GM18861 (cell line): ENCODE data around the gene LPCAT4.
"Not testable (repeated sequence)": the region's sequence is repeated elsewhere in the genome, so short reads cannot be mapped to it uniquely, and the experiment has no call there.

Source experiments
- ATAC-seq: cut with Tn5 transposase; IDR thresholded peaks from one replicate; pipeline ENCODE4 v1.9.1; 2021; ENCODE audit not compliant: unreplicated experiment

The LPCAT4 gene

DNA sequence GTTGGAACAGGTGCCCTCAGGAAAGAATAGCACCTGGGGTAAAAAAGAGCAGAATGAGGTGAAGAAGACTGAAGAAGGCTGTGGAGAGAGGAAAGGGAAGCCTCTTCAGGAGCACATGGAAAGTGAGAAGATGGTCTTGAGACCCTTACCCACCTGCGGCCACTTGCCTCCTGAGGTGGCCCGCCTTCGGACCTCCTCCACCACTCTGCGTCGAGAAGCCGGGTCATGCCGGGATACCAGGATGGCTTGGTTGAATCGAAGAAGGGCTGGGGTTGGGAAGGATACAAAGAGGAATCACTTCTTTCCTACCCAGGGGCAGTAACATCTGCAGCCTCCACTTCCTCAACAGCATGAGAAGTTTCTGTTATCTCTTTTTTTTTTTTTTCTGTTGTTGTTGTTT, 3.0 kb downstream of the LPCAT4 start:
- no peak for ATAC-seq

DNA sequence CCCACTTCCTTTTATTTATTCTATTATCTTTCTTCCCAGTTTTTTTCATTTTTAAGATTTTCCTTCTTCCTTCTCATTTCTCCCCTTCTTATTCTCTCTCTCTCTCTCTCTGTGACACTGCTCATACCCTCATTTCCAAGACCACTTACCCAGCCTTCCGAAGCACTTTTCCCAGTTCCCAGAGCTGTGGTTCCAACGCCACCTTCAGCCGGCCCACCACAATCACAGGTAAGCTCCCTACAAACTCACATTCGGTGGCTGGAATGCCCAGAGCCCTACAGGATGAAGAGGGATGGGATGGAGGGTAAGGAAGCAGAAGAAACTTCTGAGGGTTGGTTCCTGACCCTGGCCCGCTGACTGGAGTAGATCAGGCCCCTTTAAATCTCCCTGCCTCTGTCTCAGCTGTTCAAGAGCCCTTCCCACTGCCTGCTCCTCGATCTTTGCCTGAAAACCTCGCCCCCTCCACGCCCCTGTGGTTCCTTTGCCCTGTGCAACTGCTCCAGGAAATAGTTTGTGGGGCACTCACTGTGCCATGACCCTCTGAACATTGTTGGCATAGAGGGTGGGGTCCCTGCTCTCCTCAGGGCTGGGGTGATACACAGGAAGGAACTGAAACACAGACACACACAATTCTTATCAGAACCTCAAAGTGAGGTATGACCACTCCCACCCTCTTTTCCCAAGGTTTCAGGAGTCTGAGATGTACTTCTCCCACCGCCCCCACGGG, 4.8 kb downstream of the LPCAT4 start:
- no peak for ATAC-seq

DNA sequence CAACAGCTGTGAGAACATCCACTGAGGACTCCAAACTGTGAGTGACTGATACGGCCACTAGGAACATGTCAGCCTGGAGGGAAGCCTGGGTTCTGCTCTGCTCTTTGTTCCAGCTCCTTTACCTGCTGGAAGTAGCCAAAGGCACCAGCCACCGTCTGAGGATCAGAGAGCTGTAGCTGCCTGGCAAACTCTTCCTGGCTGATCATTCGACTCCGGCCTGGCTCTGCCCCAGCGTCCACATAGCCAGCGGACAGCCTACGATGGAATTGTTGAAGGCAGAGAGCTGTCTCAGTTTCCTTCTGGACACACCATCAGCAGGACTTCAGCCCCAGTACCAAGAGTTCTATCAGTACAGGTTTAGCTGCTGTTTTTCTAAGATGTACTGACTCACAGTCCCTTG, 5.7 kb downstream of the LPCAT4 start:
- ATAC-seq = no peak

- ATAC-seq = no peak
These were observed 6.7 kb downstream of the LPCAT4 start for GRCh38 chr15:34360298-34360697.

GRCh38 chr15:34359416-34359815, 7.6 kb downstream of the LPCAT4 start:
- ATAC-seq = no peak

- no peak for ATAC-seq
These were observed 8.0 kb downstream of the LPCAT4 start for GRCh38 chr15:34358948-34359347.

DNA sequence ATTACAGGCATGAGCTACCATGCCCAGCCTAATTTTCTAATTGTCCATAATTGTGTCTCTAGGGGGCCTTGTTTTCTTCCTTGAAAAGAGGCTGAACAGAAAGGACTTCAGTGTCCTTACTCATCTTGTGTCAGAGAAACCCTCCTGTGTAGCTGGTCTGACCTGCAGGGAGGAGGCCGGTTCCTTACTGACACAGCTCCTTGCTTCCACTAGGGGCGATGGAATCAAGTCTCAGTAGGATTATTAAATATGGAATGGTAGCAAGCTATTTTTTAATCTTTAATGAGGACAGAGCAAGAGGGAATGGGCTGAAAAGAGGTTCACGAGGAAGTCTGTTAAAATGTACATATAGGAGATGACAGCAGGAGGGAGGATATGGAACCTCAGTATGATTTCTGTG, 8.6 kb downstream of the LPCAT4 start:
- ATAC-seq = no peak

DNA sequence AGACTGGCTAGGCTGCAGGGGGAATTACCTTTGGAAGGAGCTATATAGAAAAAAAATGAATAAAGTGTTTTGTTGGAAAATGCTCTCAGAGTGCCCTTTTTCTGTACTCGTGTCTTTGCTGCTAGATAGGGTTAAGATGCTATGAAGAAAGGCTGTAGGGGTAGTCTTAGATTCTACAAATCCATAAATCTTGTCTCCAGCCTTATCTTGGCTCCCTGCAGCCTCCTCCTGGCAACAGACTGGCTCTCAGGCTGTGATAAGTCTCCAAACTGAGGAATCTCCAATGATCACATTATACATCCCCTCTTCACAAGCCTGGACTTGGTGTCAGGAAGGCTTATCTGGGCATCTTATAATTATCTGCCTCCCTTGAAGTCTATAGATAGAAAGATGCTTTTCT, 9.3 kb downstream of the LPCAT4 start:
- no peak for ATAC-seq

DNA sequence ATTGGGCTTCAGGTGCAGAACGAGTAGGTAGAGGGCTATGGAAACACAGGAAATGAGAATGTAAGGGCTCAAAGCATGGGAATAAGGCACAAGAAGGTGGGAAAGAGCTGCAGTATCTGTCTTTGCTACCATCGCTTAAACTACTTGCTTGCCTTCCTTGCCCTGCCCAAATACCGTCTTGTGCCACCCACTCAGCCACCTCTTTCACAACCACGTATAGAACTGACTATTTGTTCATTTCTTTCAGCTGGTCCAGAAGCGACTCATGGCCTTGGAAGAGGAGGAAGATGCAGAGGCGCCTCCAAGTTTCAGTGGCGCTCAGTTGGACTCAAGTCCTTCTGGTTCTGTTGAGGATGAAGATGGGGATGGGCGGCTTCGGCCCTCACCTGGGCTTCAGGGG, 11.8 kb downstream of the LPCAT4 start:
- ATAC-seq = no peak

- no peak for ATAC-seq
These were observed 12.7 kb downstream of the LPCAT4 start for GRCh38 chr15:34354286-34354685.

DNA sequence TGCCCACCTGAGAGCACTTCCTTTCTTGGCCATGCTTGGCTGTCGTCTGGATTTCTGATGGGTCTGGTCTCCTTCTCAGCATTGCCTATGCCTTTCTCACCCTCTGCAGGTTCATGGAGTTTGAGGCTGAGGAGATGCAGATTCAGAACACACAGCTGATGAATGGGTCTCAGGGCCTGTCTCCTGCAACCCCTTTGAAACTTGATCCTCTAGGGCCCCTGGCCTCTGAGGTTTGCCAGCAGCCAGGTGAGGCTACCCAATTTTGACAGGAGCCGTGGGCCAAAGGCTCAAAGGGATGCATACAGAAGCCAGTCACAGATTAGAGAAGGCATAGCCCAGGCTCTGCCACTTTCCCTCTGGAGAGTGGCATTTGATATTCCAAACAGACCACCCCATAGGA, 13.4 kb downstream of the LPCAT4 start:
- no peak for ATAC-seq

- ATAC-seq = not testable (repeated sequence)
These were observed 14.0 kb downstream of the LPCAT4 start for GRCh38 chr15:34352996-34353395.

DNA sequence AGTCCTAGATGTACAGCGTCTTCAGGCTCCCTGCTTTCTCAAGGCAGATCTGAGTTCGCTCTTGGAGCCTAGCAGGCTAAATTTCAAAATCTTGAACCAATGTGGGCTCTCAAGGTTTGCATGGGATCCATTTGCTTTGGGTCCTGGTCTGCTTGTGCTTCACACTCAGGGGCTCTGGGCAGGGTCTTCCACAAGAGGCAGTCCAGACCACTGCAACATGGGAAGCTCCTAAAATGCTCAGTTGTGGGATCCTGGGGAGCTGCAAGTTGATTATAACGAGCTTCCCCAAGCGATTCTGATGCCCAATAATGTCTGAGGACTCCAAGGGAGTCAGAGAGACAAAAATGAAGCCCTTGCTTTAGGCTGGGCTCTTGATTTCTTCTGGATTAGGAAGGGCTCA, 17.2 kb downstream of the LPCAT4 start:
- no peak for ATAC-seq

- ATAC-seq = no peak
These were observed 18.2 kb downstream of the LPCAT4 start for GRCh38 chr15:34348735-34349300.

GRCh38 chr15:34347951-34348638, 18.9 kb downstream of the LPCAT4 start:
- ATAC-seq = no peak

GRCh38 chr15:34342737-34343575, 24.0 kb downstream of the LPCAT4 start, which contains the start of the genes NOP10 and NUTM1:
TSS of gene NOP10 (minus strand) at chr15:34343136. CDS start at chr15:34343073, 63 bp downstream.
TSS of gene NUTM1 (plus strand) at chr15:34343315. CDS start at chr15:34343697, 382 bp downstream.
- peak; percentile 86 for ATAC-seq

GRCh38 chr15:34342213-34342736, 24.7 kb downstream of the LPCAT4 start:
- ATAC-seq = not testable (repeated sequence)

DNA sequence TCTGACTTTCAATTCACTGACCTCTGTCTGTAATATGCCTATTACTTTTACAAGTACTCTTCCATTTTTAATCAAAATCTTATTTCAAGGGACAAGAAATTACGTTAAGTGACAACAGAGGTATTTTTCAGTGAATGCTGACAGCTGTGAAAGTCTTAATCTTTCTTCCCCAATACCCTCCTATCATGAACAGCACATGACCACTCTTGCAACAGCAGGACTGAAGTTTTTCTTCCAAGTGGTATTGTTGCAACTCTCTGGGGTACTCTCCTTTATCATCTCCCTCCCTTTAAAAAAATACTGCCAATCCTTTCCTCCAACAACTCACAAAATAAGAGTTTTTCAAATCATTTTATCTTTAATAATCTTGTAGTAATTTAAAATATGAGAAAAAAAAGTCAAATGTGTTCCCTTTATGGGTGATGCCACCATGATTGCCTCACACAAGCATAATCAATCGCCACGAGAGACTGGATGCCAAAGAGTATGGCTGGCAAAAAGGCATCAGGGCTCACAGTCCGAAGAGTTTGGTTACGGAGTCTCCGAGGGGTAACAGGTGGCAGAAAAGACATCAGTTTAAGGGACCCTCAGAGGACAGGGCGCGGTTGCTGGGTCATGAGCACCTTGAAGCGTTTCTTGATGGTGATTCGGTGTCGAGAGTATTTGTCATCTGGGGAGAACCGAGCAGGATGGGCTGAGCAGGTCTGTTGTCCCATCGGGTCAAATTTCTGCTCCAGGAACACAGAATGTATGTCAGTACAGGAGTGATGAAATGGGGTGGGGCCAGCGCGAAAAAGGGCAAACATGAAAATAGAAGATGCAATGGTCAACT, 25.4 kb downstream of the LPCAT4 start:
- no peak for ATAC-seq

GRCh38 chr15:34339946-34340345, 27.1 kb downstream of the LPCAT4 start:
- no peak for ATAC-seq

DNA sequence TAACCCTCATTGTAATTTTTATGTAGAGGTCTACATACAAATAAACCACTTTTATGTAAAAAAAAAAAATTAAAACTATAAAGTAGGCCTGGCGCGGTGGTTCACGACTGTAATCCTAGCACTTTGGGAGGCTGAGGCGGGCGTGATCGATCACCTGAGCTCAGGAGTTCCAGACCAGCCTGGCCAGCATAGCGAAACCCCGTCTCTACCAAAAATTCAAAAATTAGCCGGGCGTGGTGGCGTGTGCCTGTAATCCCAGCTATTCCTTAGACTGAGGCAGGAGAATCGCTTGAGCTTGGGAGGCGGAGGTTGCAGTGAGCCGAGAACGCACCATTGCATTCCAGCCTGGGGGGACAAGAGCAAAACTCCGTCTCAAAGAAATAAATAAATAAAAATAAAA, 28.6 kb downstream of the LPCAT4 start:
- no peak for ATAC-seq
